OCI-LY3 (cell line): ENCODE measurements around the gene BTBD8.

Experiments used
- CTCF ChIP-seq: fragments of 200-600, 300-600 bp; sonication (generic); IDR thresholded peaks from 2 replicates; pipeline ENCODE4 v1.5.1; 2014; ENCODE audit warnings: antibody characterized with exemption, low read length, low read depth
- EZH2phosphoT487 ChIP-seq: fragments of 200-600 bp; shearing (Covaris generic); IDR thresholded peaks from 2 replicates; pipeline ENCODE4 v1.6.1; 2018; ENCODE audit warnings: antibody characterized with exemption, mixed run types, low read depth

DNA sequence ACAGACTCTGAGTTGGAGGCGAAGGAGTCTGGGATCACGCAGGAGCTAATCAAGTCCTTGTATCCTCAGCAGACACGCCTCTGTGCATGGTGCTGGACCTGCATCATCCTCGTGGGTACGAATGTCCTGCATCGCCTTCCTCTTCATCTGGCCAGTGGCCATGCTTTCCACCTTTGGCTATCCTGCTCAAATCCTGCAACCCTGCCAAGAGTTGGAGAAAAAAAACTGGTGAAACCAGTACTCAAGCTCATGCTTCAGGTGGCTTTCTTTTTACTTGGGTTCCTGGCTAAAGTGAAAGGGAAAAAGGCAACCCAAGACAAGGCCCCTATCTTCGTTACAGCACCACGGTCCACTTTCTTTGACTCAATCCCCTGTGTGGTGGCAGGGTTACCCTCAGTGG lies 13.8 kb upstream of the BTBD8 start:
- no peak for TF ChIP-seq EZH2phosphoT487
- no peak for TF ChIP-seq CTCF
